Fibroblast of lung (primary cell): Measurements from ENCODE around the gene STAM. TPM values are rescaled to one million over a fixed set of nuclear protein-coding genes. Genes with fewer than 3 reads are reported as not detected.

Experiments
- DNase-seq, 2 donors: peaks; one replicate each; pipeline versions ENCODE4 v3.0.0 to v3.0.0-alpha.2; 2010; ENCODE audit warnings: low read depth in 2 of 2
- H2AFZ ChIP-seq: 2 replicates; pipeline ENCODE4 v1.5.1; 2012; ENCODE audit warnings: low read length, control low read depth, inconsistent platforms
- H3K27ac ChIP-seq: 2 replicates; pipeline ENCODE4 v1.5.1; 2011; ENCODE audit warnings: low read length, control low read depth; ENCODE audit not compliant: insufficient read depth
- H3K27me3 ChIP-seq: 2 replicates; pipeline ENCODE4 v1.5.1; 2011; ENCODE audit warnings: mild to moderate bottlenecking, low read length; ENCODE audit not compliant: control insufficient read depth, insufficient read depth
- H3K36me3 ChIP-seq: 2 replicates; pipeline ENCODE4 v1.5.1; 2011; ENCODE audit warnings: low read length; ENCODE audit not compliant: control insufficient read depth, insufficient read depth
- H3K4me1 ChIP-seq: 2 replicates; pipeline ENCODE4 v1.5.1; 2011; ENCODE audit warnings: low read length; ENCODE audit not compliant: control insufficient read depth, insufficient read depth; ENCODE audit errors: extremely low read depth
- H3K4me2 ChIP-seq: 2 replicates; pipeline ENCODE4 v1.5.1; 2011; ENCODE audit warnings: low read length, control low read depth; ENCODE audit not compliant: insufficient read depth; ENCODE audit errors: extremely low read depth
- H3K4me3 ChIP-seq, 4 experiments: fragments of 200-600 bp in 1 of 4; sonication (generic) in 1 of 4; replicated peaks in 1 of 4; 2 replicates each; pipeline ENCODE4 v1.5.1; 2011 to 2016; ENCODE audit warnings: low read length in 4 of 4, low read depth in 3 of 4, mild to moderate bottlenecking in 3 of 4, control low read depth in 2 of 4, inconsistent platforms in 1 of 4, mixed read lengths in 1 of 4; ENCODE audit not compliant: insufficient read depth in 1 of 4; ENCODE audit errors: control extremely low read depth in 1 of 4
- H3K79me2 ChIP-seq: 2 replicates; pipeline ENCODE4 v1.5.1; 2012; ENCODE audit warnings: mild to moderate bottlenecking, low read length, inconsistent platforms; ENCODE audit not compliant: control insufficient read depth, insufficient read depth
- H3K9ac ChIP-seq: 2 replicates; pipeline ENCODE4 v1.5.1; 2011; ENCODE audit warnings: mild to moderate bottlenecking, low read length, control low read depth; ENCODE audit not compliant: insufficient read depth
- H3K9me3 ChIP-seq: 2 replicates; pipeline ENCODE4 v1.5.1; 2012; ENCODE audit warnings: low read depth, low read length; ENCODE audit not compliant: control insufficient read depth, insufficient read depth
- H4K20me1 ChIP-seq: 2 replicates; pipeline ENCODE4 v1.5.1; 2011; ENCODE audit warnings: low read length; ENCODE audit not compliant: control insufficient read depth, insufficient read depth; ENCODE audit errors: extremely low read depth
- CTCF ChIP-seq, 2 donors: IDR thresholded peaks in 1 of 2; conservative IDR thresholded peaks in 1 of 2; 1 replicate in 1 of 2; 2 replicates in 1 of 2; pipeline ENCODE4 v1.5.1; 2011 to 2012; ENCODE audit warnings: low read length in 2 of 2, control low read depth in 1 of 2, inconsistent platforms in 1 of 2, low read depth in 1 of 2, mild to moderate bottlenecking in 1 of 2
- EZH2 ChIP-seq: IDR thresholded peaks from 2 replicates; pipeline ENCODE4 v1.5.1; 2012; ENCODE audit warnings: low read length, control low read depth, mild to moderate bottlenecking; ENCODE audit errors: missing control alignments
- polyA plus RNA-seq, 2 donors: library from polyadenylated mRNA; depleted of rRNA in 1 of 2; stranded (reverse) in 1 of 2; unstranded in 1 of 2; fragments of >200 nt; gene quantifications; 2 replicates each; pipeline ENCODE4 v1.2.1, GENCODE V29; 2011 to 2012; ENCODE audit warnings: missing spikeins in 1 of 2
- total RNA-seq: library from RNA; depleted of rRNA; stranded (reverse); fragments of >200 nt; gene quantifications from 2 replicates; pipeline ENCODE4 v1.2.1, GENCODE V29; 2014

Gene STAM
- total and polyA plus RNA-seq, 2 donors (not counting 1 experiment from before 2014, with no cell fraction given), result 27.9 to 48.7 TPM

DNA sequence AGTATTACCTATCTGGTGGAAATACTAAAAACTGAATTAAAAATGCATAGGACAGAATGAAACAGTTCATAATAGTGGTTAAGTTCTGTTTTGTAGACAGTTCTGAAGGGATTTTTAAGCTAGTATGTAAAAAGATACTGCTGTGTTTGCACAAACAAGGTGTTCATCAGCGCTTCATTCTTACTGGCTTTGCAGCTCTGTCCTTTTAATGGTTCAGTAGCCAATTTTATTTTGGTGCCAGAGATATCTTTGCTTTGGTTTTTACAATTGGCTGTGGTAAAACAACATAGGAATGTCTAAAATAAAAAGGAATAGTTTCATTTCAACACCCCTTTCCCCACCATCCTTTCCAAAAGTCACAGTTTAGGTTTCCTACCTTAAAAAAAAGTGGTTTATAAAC, 33.0 kb downstream of the STAM start:
- Histone ChIP-seq H3K9me3 (no peaks in the 10 kb centered on the region), H4K20me1 (no peaks in the 10 kb centered on the region), H3K4me3 (no peak overlapping the region), H3K36me3 (no peaks in the 10 kb centered on the region), H3K27me3 (no peaks in the 10 kb centered on the region), H3K4me1 (peaks cover 13% of the 10 kb centered on the region), H2AFZ (no peak overlapping the region), H3K4me2 (no peak overlapping the region), H3K79me2 (peaks cover 62% of the 10 kb centered on the region), H3K9ac (no peak overlapping the region), H3K27ac (no peak overlapping the region)
- no peak for TF ChIP-seq EZH2
- no peak for TF ChIP-seq CTCF (conservative IDR thresholded peaks at IDR 0.05 in 1 of 2, IDR thresholded peaks at IDR 0.05 in 1 of 2; ENCODE audit: low read depth in 1 of 2, low read length in 2 of 2)
- peak in 1 of 2 donors; percentile 11 for DNase-seq

GRCh38 chr10:17682236-17682946, 38.4 kb downstream of the STAM start:
- peak in 1 of 2 donors; percentile 12 for DNase-seq
- Histone ChIP-seq H3K79me2 (peaks cover 63% of the 10 kb centered on the region), H3K4me2 (no peak overlapping the region), H3K9me3 (no peaks in the 10 kb centered on the region), H3K36me3 (no peaks in the 10 kb centered on the region), H3K4me1 (no peaks in the 10 kb centered on the region), H3K27ac (no peak overlapping the region), H3K4me3 (no peak overlapping the region), H4K20me1 (no peaks in the 10 kb centered on the region), H3K9ac (no peak overlapping the region), H2AFZ (no peak overlapping the region), H3K27me3 (no peaks in the 10 kb centered on the region)
- no peak for TF ChIP-seq EZH2

- no peak overlapping the region for H2AFZ ChIP-seq
- H3K27me3 ChIP-seq, result no peaks in the 10 kb centered on the region
- no peak overlapping the region for H3K9ac ChIP-seq
- no peak overlapping the region for H3K27ac ChIP-seq
- no peaks in the 10 kb centered on the region for H3K4me1 ChIP-seq
- TF ChIP-seq CTCF (conservative IDR thresholded peaks at IDR 0.05 in 1 of 2, IDR thresholded peaks at IDR 0.05 in 1 of 2; ENCODE audit: low read depth in 1 of 2, low read length in 2 of 2) (no peak), EZH2 (no peak)
- H3K36me3 ChIP-seq, result no peaks in the 10 kb centered on the region
- H3K4me3 ChIP-seq, result no peak overlapping the region
- H3K79me2 ChIP-seq, result peaks cover 56% of the 10 kb centered on the region
- H3K4me2 ChIP-seq, result no peak overlapping the region
- no peaks in the 10 kb centered on the region for H3K9me3 ChIP-seq
- peak in 1 of 2 donors; percentile 52 for DNase-seq
- H4K20me1 ChIP-seq, result no peaks in the 10 kb centered on the region
Observed at GRCh38 chr10:17683541-17683940, 39.6 kb downstream of the STAM start.
